HL-60 (cell line): ENCODE data around the gene MBD4.

Experiments used
- DNase-seq, 2 experiments: peaks; one replicate each; pipeline ENCODE4 v3.0.0-alpha.2; 2010 to 2020; ENCODE audit warnings: low read depth in 1 of 2, low spot score in 1 of 2
- H3K27ac ChIP-seq: fragments of 250-450 bp; sonication (Bioruptor Pico); replicated peaks from 2 replicates; pipeline ENCODE4 v1.5.1; 2020; ENCODE audit warnings: mild to moderate bottlenecking, moderate library complexity
- H3K27me3 ChIP-seq: fragments of 250-450 bp; sonication (Bioruptor Pico); 2 replicates; pipeline ENCODE4 v1.5.1; 2021; ENCODE audit warnings: mild to moderate bottlenecking, moderate library complexity; ENCODE audit not compliant: insufficient read depth, poor library complexity, severe bottlenecking
- H3K4me3 ChIP-seq: replicated peaks from 2 replicates; pipeline ENCODE4 v1.5.1; 2011; ENCODE audit warnings: mild to moderate bottlenecking, control low read depth, low read length; ENCODE audit not compliant: insufficient read depth
- CTCF ChIP-seq: IDR thresholded peaks from one replicate; pipeline ENCODE4 v1.5.1; 2011; ENCODE audit warnings: low read length, control low read depth, inconsistent platforms; ENCODE audit not compliant: insufficient read depth
- GABPA ChIP-seq: IDR thresholded peaks from 2 replicates; pipeline ENCODE4 v1.6.1; 2012; ENCODE audit warnings: low read depth
- POLR2AphosphoS5 ChIP-seq: IDR thresholded peaks from 2 replicates; pipeline ENCODE4 v1.6.1; 2012; ENCODE audit warnings: low read depth
- REST ChIP-seq: IDR thresholded peaks from 2 replicates; pipeline ENCODE4 v1.6.1; 2012; ENCODE audit warnings: low read depth; ENCODE audit not compliant: insufficient replicate concordance
- SPI1 ChIP-seq: IDR thresholded peaks from 2 replicates; pipeline ENCODE4 v1.6.1; 2012; ENCODE audit warnings: low read depth, mild to moderate bottlenecking, borderline replicate concordance

The MBD4 gene

GRCh38 chr3:129404610-129405009, 35.1 kb downstream of the MBD4 start:
- DNase-seq = no peak
- no peak overlapping the region for H3K27ac ChIP-seq
- no peak for TF ChIP-seq CTCF
- no peak overlapping the region for H3K4me3 ChIP-seq
- H3K27me3 ChIP-seq = no peaks in the 10 kb centered on the region

GRCh38 chr3:129404130-129404529, 35.6 kb downstream of the MBD4 start:
- DNase-seq = no peak
- Histone ChIP-seq H3K27ac (no peak overlapping the region), H3K4me3 (no peak overlapping the region), H3K27me3 (no peaks in the 10 kb centered on the region)
- TF ChIP-seq POLR2AphosphoS5 (no peak), SPI1 (no peak), CTCF (no peak), GABPA (no peak), REST (no peak)

- Histone ChIP-seq H3K27ac (no peak overlapping the region), H3K4me3 (no peak overlapping the region), H3K27me3 (no peaks in the 10 kb centered on the region)
- no peak for TF ChIP-seq REST
- TF ChIP-seq SPI1 = no peak
- TF ChIP-seq GABPA = no peak
- no peak for TF ChIP-seq POLR2AphosphoS5
- no peak for TF ChIP-seq CTCF
- DNase-seq = no peak
Observed at GRCh38 chr3:129403450-129403849, 36.3 kb downstream of the MBD4 start.

- no peak for DNase-seq
- no peak overlapping the region for H3K27ac ChIP-seq
- TF ChIP-seq GABPA (no peak), SPI1 (peak; percentile 61), REST (no peak)
- no peak overlapping the region for H3K4me3 ChIP-seq
- no peaks in the 10 kb centered on the region for H3K27me3 ChIP-seq
Observed at GRCh38 chr3:129402616-129403015, 37.1 kb downstream of the MBD4 start.
